HTERT RPE-1 (cell line): ENCODE data around the gene CLEC3B.
"Not testable (repeated sequence)": the region's sequence is repeated elsewhere in the genome, so short reads cannot be mapped to it uniquely, and the experiment has no call there.

Source experiments
- in situ Hi-C: fragments of 300-500 bp; cut with MboI; formaldehyde crosslinking; loops from 4 replicates; pipeline ENCODE4 v1.14.3; 2020; ENCODE audit warnings: low sequenced_read_pairs

The CLEC3B gene, protein sequence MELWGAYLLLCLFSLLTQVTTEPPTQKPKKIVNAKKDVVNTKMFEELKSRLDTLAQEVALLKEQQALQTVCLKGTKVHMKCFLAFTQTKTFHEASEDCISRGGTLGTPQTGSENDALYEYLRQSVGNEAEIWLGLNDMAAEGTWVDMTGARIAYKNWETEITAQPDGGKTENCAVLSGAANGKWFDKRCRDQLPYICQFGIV

DNA sequence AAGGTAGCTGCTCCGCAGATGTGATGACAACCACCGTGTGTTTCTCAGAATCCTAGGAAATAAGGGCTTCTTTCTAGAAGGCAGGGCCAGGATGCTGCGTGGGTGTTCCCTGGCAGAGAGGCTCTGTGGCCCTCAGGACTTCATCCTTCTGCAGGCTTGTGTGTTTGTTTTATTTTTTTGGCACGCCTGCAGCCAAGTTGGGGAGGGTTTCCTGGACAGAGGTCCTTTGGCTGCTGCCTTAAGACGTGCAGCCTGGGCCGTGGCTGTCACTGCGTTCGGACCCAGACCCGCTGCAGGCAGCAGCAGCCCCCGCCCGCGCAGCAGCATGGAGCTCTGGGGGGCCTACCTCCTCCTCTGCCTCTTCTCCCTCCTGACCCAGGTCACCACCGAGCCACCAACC, at the start of gene CLEC3B:
Gene CLEC3B (plus strand): TSS at position 266 of the 400 bp plus-strand sequence. CDS start 60 bp downstream, at position 326.
- in situ Hi-C loops: loop anchor here (25.0 kb wide), 1 partner anchor 461 kb away; no protein-coding TSS in a partner anchor

DNA sequence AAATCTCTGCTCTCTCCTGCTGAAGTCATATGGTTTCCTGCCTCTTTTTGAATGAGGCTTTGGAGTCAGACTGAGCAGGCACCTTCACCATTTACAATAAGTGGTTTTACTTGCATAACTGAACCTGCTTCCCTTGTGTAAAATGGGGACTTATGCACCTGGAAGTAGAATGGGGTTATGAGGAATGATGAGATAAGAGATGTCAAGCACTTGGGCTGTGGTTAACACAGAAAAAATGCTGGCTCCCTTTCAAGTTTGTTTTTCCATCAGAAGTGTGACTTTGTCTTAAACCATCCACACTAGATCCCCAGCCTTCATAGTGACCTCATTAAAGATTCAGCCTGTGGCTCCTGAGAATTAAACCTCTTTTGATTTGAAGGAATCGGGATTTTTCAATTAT, 44.9 kb upstream of the CLEC3B start:
- in situ Hi-C loops: no loop called here

DNA sequence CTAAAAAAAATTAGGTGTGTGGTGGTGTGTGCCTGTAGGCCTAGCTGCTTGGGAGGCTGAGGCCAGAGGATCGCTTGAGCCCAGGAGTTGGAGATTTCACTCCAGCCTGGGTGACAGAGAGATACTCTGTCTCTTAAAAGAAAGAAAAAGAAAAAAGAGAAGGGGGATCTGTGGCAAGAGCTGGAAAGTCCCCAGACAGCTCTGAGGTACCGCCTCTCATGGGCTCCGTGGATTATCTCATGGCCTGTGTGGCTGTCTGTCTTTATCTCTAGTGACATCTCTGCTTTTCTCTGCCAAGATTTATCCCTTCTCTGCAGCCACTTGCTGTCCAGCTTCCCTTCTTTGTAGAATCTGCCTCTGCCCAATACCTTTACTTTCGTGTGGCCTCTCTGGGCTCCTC, 44.4 kb upstream of the CLEC3B start:
- in situ Hi-C loops: no loop called here

DNA sequence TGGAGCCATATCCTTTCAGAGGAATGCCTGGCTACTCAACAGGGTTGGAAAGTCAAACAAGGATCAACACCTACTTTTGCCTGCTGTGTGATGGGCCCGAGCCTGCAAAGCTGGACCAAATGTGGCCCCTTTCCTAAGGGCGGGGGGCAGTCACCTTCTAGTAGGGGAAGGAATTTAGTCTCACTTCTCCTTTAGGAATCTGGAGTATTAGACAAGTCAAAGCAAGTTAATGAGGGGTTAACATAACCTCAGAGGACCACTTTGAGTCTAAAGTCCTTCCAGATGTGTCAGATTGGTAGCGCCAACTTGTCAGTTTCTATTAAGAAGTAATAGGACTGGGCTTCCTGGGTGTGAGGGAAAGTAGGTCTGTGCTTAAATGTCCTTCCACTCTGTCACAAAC, 43.3 kb upstream of the CLEC3B start:
- in situ Hi-C loops: no loop called here

DNA sequence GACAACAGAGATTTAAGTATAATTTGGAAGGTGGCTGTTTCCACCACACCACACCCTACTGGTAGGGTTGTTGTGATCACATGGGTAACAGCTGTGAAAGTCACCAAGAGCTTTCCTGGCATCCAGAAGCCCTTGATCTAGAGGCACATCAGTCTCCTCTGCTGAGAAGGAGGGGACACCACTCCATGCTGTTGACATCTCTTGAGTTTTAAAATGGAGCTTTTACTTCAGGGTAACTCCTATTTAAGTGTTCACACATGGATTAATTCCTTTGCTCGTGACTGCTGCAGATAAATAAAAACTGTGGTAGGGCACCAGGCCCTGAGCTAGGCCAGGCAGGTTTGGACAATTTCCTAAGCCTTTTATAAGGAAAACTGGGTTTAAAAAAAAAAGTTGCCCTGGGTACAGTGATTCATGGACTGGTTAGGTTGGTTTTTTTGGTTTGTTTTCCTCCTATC, 42.6 kb upstream of the CLEC3B start:
- in situ Hi-C loops: no loop called here

DNA sequence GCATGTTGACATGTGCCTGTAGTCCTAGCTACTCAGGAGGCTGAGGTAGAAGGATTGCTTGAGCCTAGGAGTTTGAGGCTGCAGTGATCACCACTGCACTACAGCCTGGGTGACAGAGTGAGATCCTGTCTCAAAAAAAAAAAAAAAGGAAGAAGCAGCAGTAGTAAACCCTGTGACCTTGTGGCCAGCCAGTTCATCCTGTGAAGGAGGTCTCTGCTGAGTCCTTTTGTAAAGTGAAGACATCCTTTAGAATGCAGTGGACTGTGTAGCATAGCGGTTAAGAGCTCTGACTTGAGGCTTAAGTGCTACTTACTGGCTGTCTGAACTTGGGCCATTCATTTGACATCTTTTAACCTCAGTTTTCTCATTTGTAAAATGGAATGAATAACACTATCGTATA, 41.8 kb upstream of the CLEC3B start:
- in situ Hi-C loops: no loop called here

DNA sequence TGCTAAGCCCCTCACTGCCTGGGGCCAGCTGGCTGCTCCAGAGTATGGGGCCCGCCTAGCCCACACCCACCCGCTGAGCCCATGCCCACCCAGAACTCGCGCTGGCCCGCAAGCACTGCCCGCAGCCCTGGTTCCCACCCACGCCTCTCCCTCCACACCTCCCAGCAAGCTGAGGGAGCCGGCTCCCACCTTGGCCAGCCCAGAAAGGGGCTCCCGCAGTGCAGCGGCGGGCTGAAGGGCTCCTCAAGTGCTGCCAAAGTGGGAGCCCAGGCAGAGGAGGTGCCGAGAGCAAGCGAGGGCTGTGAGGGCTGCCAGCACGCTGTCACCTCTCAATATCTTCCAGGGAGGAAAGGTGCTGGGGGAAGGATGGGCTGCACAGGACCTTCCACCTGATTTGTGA, 39.8 kb upstream of the CLEC3B start:
- in situ Hi-C loops: not testable (repeated sequence)

DNA sequence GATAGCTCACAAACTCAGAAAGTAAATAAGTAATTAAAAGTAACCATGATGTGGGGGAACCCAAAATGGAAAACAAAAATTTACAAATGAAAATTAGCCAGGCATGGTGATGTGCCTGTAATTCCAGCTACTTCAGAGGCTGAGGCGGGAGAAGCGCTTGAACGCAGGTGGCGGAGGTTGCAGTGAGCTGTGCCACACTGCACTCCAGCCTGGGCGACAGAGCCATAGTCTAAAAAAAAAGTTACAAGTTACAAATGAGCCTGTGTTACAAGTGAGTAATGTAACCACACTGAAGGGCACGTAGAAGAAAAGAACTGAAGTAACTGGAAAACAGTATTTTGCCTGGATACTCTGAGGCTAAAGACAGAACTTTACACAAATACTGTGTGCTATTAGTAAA, 38.8 kb upstream of the CLEC3B start:
- in situ Hi-C loops: no loop called here

GRCh38 chr3:44988073-44988472, 38.0 kb upstream of the CLEC3B start:
- in situ Hi-C loops: no loop called here

DNA sequence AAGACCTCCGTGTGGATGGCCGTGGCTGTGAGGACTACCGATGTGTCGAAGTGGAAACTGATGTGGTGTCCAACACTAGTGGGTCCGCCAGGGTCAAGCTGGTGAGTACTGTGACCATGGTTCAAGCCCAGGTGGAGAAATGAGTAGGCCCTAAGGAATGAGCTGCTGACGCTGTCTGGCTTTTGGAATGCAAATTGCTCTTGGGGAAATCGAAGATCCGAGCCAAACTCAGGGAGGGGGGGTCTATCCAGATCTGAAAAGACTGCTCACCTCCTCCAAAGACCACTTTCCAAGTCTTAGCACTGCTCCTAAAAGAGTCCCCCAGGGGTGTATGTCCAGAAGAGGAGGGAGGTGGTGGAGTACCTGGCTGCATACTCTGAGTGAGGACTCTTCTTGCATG, 37.0 kb upstream of the CLEC3B start:
- in situ Hi-C loops: no loop called here

DNA sequence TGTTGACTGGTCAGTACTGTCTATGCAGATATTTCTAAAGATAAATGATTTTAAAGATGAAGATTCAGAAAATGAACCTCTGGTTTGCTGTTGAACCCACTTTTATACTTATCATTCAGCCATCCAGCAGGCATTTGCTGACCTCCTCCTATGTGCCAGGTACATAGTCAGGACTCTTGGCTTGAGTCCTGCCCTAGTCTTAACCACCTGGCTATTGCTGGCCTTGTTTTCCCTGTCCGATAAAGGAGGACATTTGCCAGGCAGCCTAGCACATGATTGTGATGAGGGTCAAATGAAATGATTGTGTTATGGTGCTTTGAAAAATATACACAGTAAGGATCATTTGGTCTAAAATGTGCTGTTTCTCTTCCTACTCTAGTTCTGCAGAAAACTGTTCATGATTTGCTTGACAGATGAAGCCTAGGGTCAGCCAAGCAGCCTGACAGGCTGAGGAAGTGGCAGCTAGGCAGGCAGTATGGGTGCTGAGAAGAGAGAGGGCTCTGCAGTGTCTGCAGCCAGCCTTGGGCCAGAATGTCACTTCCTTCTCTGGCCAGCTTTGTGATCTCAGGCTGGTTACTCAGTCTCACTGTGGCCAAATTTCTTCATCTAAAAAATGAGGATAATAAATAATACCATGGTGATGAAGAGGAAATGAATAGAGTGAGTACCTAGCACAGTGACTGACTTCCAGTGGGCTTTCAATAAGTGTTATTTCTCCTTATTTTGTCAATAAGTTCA, 36.3 kb upstream of the CLEC3B start:
- in situ Hi-C loops: no loop called here

- in situ Hi-C loops: no loop called here
These were observed 34.8 kb upstream of the CLEC3B start for GRCh38 chr3:44991326-44991725.

DNA sequence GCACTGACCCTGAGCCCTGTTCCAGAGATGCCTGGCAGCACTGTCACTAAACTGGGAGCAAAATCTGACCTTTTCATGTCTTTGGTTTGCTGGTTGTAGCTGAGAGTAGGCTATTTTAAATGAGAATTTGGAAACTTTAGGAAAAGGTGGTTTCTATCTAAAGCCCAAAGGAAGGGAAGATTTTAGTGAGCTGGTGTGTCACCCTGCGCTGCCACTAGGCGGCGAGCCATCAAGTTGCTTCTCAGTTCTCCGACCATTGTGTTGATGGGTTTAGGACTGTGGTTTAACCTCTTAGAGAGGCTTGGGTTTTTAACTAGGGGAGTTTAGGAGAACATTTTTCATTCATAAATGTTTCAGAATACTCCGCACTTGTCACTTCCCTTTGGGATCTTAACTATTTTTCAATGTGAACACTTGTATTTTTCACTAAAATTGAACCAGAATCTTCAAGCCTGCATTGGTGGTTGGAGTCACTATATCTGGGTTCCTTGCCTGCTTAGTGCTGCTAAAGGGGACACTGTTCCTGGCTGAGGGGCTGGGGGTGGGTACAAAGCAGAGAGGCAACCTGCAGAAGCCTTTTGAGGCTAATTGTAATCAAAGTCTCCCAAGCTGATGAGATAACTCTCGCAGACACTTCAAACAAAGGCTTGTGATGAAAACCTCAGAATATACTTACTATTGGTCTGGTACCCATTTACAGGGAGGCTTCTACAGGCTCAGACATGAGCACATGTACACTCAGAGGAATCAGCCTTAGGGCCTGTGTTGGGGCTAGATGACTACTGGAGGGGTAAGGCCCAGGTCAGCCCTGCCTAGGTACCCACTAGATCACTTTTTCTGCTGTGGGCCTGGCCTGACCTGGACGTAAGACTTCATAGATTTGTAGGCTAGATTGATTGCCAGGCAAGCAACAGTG, 33.3 kb upstream of the CLEC3B start:
- in situ Hi-C loops: no loop called here

GRCh38 chr3:44993471-44994205, 32.5 kb upstream of the CLEC3B start:
- in situ Hi-C loops: no loop called here

DNA sequence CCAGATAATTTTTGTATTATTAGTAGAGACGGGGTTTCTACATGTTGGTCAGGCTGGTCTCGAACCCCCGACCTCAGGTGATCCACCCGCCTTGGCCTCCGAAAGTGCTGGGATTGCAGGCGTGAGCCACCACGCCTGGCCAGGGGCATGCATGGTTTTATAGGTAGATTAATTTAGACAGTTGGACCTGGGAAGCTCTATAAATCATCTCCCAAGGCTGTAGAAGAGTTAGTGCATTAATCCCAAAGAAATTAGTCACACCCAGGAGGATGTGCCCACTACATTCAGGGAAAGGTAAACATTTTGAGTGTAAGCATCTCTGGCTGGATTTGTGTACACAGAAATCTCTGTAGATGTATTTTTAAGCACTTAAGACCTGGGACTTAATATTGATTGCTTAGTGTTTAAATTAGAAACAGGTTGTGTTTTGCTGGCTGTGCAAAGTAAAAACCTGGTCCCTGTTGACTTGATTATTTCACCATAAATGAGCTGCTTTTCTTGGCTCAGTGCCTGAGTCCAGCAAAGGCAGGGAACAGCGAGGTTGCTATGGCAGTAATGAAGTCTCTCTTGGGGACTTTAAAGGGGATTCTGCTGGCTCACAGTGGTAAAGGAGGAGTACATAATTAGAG, 30.8 kb upstream of the CLEC3B start:
- in situ Hi-C loops: no loop called here

DNA sequence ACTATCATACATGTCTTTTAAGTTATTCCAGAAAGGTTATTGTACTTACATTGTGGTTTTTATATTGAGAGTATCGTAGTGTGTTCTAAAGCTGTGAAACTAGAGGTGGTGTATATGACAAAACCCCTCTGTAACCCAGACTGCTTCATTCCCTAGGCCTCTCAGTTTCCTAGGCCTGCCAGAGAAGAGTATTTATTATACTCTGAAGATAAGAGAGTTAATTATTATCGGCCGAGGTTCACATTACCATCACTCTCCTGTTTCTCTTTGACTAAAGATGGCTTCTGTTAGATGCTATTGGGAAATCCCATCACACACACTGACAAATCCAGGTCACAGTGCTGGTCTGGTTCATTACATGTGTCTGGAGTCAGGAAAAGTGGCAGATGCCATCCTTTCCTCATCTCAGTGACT, 29.5 kb upstream of the CLEC3B start:
- in situ Hi-C loops: no loop called here

GRCh38 chr3:44999782-45000181, 26.3 kb upstream of the CLEC3B start:
- in situ Hi-C loops: no loop called here

GRCh38 chr3:45000823-45001222, 25.3 kb upstream of the CLEC3B start:
- in situ Hi-C loops: no loop called here

DNA sequence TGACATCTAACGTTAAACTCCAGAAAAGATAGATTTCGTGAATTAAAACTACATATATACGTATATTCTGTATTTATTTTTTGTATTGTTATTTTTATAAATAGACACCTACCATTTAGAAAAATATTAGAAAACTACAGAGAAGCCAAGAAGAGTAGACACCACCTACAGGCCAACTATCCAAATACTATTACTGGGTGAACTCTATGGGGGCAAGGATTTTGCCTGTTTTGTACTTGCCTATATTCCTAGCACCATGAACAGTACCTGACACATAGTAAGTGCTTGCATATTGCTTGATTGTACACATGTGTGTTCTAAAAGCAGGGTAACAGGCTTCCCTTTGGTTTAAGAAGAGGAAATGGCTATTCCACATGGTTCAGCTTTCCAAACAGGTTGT, 24.4 kb upstream of the CLEC3B start:
- in situ Hi-C loops: no loop called here

- in situ Hi-C loops: no loop called here
These were observed 23.9 kb upstream of the CLEC3B start for GRCh38 chr3:45002139-45002660.
